ENCODE results near the gene TLR9. TPM values are rescaled to one million over a fixed set of nuclear protein-coding genes. Genes with fewer than 3 reads are reported as not detected.

Gene TLR9
- total and polyA plus RNA-seq, 2 donors (not counting 1 experiment from before 2014, with no cell fraction given) = under 0.01 TPM; not detected in 1

DNA sequence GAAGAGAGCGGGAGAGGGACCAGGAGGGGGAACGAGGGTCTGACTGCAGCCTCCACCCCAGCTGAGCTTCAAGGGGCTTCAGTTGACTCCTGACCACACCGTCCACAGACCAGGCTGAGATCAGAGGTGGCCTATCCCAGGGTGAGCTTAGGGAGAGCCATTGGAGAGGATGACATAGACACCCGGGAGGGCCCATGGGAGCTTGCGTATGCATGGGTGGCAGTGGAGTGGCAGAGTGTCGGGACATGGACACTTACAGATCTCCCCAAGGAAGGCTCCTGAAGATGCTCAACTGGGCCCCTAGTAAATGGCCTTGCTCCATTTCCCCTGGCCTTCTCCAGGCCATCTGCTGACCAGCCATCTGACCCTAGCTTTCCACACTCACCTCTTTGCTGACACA, 40.1 kb downstream of the TLR9 start:
- H3K4me3 ChIP-seq (replicated peaks in 1 of 4; ENCODE audit: control extremely low read depth in 1 of 4, insufficient read depth in 1 of 4, low read depth in 3 of 4, low read length in 4 of 4) = no peak overlapping the region
- no peaks in the 10 kb centered on the region for H3K79me2 ChIP-seq (ENCODE audit: control insufficient read depth, insufficient read depth, low read length)
- no peaks in the 10 kb centered on the region for H3K27me3 ChIP-seq (ENCODE audit: control insufficient read depth, insufficient read depth, low read length)
- no peak overlapping the region for H3K9ac ChIP-seq (ENCODE audit: insufficient read depth, low read length)
- H3K9me3 ChIP-seq (ENCODE audit: control insufficient read depth, insufficient read depth, low read depth, low read length) = no peaks in the 10 kb centered on the region
- no peaks in the 10 kb centered on the region for H3K36me3 ChIP-seq (ENCODE audit: control insufficient read depth, insufficient read depth, low read length)
- H3K4me1 ChIP-seq (ENCODE audit: control insufficient read depth, extremely low read depth, insufficient read depth, low read length) = peaks cover 2% of the 10 kb centered on the region
- no peak overlapping the region for H2AFZ ChIP-seq (ENCODE audit: low read length)
- no peak for DNase-seq (ENCODE audit: low read depth in 2 of 2)
- no peak overlapping the region for H3K4me2 ChIP-seq (ENCODE audit: extremely low read depth, insufficient read depth, low read length)
- TF ChIP-seq EZH2 (IDR thresholded peaks at IDR 0.05; ENCODE audit: low read length, missing control alignments) = no peak
- TF ChIP-seq, protein P1, sequence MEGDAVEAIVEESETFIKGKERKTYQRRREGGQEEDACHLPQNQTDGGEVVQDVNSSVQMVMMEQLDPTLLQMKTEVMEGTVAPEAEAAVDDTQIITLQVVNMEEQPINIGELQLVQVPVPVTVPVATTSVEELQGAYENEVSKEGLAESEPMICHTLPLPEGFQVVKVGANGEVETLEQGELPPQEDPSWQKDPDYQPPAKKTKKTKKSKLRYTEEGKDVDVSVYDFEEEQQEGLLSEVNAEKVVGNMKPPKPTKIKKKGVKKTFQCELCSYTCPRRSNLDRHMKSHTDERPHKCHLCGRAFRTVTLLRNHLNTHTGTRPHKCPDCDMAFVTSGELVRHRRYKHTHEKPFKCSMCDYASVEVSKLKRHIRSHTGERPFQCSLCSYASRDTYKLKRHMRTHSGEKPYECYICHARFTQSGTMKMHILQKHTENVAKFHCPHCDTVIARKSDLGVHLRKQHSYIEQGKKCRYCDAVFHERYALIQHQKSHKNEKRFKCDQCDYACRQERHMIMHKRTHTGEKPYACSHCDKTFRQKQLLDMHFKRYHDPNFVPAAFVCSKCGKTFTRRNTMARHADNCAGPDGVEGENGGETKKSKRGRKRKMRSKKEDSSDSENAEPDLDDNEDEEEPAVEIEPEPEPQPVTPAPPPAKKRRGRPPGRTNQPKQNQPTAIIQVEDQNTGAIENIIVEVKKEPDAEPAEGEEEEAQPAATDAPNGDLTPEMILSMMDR (conservative IDR thresholded peaks at IDR 0.05 in 1 of 2, IDR thresholded peaks at IDR 0.05 in 1 of 2; ENCODE audit: low read depth in 1 of 2, low read length in 2 of 2) = no peak
- H3K27ac ChIP-seq (ENCODE audit: insufficient read depth, low read length) = no peak overlapping the region
- no peaks in the 10 kb centered on the region for H4K20me1 ChIP-seq (ENCODE audit: control insufficient read depth, extremely low read depth, insufficient read depth, low read length)

DNA sequence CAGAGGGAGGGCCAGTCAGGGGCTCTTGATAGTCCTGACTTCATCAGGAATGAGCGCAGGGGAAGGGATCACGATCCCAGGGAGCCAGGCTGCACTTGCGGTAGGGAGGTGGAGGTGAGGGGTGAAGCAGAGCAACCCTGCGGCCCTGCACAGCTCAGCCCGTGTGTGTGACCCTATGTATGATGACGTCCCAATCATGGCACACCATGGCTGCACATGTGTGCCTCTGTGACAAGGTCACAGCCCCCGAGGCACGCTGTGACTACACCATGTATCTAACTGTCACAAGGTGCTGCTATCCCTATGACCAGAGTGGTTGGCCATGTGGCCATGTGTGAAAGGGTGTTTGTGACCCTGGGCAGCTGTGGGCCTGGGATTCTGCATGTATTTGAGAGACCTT, 40.8 kb downstream of the TLR9 start:
- DNase-seq (ENCODE audit: low read depth in 2 of 2) = no peak
- Histone ChIP-seq H3K36me3 (ENCODE audit: control insufficient read depth, insufficient read depth, low read length) (no peaks in the 10 kb centered on the region), H3K9ac (ENCODE audit: insufficient read depth, low read length) (no peak overlapping the region), H4K20me1 (ENCODE audit: control insufficient read depth, extremely low read depth, insufficient read depth, low read length) (no peaks in the 10 kb centered on the region), H3K9me3 (ENCODE audit: control insufficient read depth, insufficient read depth, low read depth, low read length) (no peaks in the 10 kb centered on the region), H3K4me2 (ENCODE audit: extremely low read depth, insufficient read depth, low read length) (no peak overlapping the region), H2AFZ (ENCODE audit: low read length) (no peak overlapping the region), H3K27me3 (ENCODE audit: control insufficient read depth, insufficient read depth, low read length) (no peaks in the 10 kb centered on the region), H3K79me2 (ENCODE audit: control insufficient read depth, insufficient read depth, low read length) (no peaks in the 10 kb centered on the region), H3K4me3 (replicated peaks in 1 of 4; ENCODE audit: control extremely low read depth in 1 of 4, insufficient read depth in 1 of 4, low read depth in 3 of 4, low read length in 4 of 4) (no peak overlapping the region), H3K4me1 (ENCODE audit: control insufficient read depth, extremely low read depth, insufficient read depth, low read length) (no peaks in the 10 kb centered on the region), H3K27ac (ENCODE audit: insufficient read depth, low read length) (no peak overlapping the region)
- no peak for TF ChIP-seq EZH2 (IDR thresholded peaks at IDR 0.05; ENCODE audit: low read length, missing control alignments)
- TF ChIP-seq, protein P1 (conservative IDR thresholded peaks at IDR 0.05 in 1 of 2, IDR thresholded peaks at IDR 0.05 in 1 of 2; ENCODE audit: low read depth in 1 of 2, low read length in 2 of 2) = no peak

DNA sequence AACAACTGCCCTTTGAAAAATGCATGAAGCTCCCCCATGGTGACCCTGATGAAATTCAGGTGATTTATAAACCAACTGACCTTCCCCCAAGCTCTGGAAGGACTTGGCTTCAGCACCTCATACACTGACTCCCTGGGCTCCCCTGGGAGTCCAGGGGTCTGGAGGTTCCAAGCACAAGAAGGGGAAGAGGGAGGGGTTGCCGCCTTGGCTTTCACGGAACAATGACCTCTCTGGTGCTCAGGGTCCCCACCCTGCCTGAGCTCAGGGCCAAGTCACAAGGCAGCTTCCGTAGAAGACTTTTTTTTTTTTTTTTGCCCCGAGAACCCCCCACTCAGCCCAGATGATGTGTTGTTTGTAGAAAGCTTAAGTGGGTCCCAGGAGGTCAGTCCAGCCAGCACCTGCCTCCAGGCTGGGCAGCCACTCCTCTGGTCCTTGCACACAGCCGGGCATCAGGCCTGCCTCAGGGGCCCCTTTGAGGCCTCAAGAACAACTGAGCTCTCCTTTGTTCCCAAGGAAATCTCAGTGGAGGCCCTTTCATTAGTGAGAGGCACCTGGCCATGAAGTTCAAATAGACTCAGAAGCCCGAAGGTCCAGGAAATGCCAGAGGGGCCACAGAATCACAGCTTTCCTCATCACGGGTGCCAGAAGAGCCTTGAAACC, 41.5 kb downstream of the TLR9 start:
- Histone ChIP-seq H3K36me3 (ENCODE audit: control insufficient read depth, insufficient read depth, low read length) (no peaks in the 10 kb centered on the region), H3K4me1 (ENCODE audit: control insufficient read depth, extremely low read depth, insufficient read depth, low read length) (no peaks in the 10 kb centered on the region), H3K4me3 (replicated peaks in 1 of 4; ENCODE audit: control extremely low read depth in 1 of 4, insufficient read depth in 1 of 4, low read depth in 3 of 4, low read length in 4 of 4) (no peak overlapping the region), H3K4me2 (ENCODE audit: extremely low read depth, insufficient read depth, low read length) (no peak overlapping the region), H3K9me3 (ENCODE audit: control insufficient read depth, insufficient read depth, low read depth, low read length) (no peaks in the 10 kb centered on the region), H3K9ac (ENCODE audit: insufficient read depth, low read length) (no peak overlapping the region), H3K79me2 (ENCODE audit: control insufficient read depth, insufficient read depth, low read length) (no peaks in the 10 kb centered on the region), H4K20me1 (ENCODE audit: control insufficient read depth, extremely low read depth, insufficient read depth, low read length) (no peaks in the 10 kb centered on the region), H2AFZ (ENCODE audit: low read length) (no peak overlapping the region), H3K27ac (ENCODE audit: insufficient read depth, low read length) (no peak overlapping the region), H3K27me3 (ENCODE audit: control insufficient read depth, insufficient read depth, low read length) (no peaks in the 10 kb centered on the region)
- no peak for DNase-seq (ENCODE audit: low read depth in 2 of 2)
- no peak for TF ChIP-seq EZH2 (IDR thresholded peaks at IDR 0.05; ENCODE audit: low read length, missing control alignments)
- TF ChIP-seq, protein P1 (conservative IDR thresholded peaks at IDR 0.05 in 1 of 2, IDR thresholded peaks at IDR 0.05 in 1 of 2; ENCODE audit: low read depth in 1 of 2, low read length in 2 of 2) = no peak

Measured in fibroblast of lung (primary cell).